ENCODE measurements around the gene KCNAB2.

Gene KCNAB2

DNA sequence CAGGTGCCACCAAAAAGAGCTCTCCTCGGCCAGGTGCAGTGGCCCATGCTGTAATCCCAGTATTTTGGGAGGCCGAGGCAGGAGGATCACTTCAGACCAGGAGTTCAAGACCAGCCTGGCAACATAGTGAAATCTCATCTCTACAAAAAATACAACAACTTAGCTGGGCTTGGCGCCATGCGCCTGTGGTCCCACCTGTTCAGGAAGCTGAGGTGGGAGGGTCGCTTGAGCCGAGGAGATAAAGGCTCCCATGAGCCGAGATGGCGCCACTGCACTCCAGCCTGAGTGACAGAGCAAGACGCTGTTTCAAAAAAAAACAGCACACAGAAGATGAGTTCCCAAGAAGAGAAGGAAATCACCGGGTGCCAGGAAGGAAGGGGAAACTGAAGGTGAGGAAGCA lies 67.4 kb downstream of the KCNAB2 start:
- DNase-seq = no peak

DNA sequence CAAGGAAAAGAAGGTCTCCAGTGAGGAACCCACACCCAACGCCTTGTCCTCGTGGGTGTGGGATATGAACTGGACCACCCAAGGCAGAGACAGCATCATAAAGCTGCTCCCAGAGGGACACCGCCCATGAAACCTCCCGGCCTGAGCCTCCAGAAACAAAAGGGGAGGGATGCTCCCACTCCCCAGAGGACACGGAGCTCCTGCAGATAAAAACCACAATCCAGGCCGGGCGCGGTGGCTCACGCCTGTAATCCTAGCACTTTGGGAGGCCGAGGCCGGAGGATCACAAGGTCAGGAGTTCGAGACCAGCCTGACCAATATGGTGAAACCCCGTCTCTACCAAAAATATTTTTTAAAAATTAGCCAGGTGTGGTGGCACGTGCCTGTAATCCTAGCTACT lies 68.1 kb downstream of the KCNAB2 start:
- no peak for DNase-seq

DNA sequence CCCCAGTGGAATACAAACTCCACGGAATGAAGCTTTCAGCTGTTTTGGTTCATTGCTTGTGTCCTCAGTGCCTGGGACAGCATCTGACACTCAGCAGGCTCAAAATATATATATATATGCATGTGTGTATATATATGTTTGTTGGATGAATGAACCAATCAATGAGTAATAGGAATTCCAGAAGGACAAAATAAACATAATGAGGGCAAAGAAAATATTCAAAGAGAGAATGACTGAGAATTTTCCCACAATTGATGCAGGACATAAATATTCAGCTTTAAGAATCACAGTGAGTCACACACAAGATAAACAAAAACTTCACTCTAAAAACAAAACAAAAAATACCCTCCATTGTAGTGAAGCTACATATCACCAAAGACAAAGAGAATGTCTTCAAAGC lies 70.4 kb downstream of the KCNAB2 start:
- DNase-seq = no peak

DNA sequence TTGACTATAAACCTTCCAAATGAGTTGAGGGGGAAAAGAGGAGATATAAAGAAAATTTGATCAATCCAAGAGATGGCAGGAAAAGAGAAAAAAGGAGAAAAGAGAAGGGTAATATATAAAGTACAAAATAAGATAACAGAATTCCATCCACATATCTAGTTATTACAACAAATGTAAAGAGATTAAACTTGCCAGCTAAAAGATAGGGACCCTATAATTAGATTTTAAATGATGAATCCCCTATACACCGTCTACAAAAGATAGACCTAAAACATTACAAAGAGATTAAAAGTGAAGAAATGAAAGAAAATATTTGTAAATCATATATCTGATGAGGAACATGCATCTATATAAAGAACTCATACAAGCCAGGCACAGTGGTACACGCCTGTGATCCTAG lies 71.4 kb downstream of the KCNAB2 start:
- no peak for DNase-seq

DNA sequence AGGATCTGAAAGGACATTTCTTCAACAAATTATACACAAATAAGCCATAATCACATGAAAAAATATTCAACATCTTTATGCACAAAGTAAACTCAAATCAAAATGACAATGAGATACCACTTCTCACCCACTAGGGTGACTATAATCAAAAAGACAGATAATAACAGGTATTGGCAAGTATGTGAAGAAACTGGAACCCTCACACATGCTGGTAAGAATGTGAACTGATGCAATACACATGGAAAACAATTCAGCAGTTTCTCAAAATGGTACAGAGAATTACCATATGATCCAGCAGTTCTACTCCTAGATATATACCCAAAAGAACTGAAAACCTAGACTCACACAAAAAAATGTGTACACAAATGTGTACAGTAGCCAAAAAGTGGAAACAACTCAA lies 71.9 kb downstream of the KCNAB2 start:
- DNase-seq = no peak

DNA sequence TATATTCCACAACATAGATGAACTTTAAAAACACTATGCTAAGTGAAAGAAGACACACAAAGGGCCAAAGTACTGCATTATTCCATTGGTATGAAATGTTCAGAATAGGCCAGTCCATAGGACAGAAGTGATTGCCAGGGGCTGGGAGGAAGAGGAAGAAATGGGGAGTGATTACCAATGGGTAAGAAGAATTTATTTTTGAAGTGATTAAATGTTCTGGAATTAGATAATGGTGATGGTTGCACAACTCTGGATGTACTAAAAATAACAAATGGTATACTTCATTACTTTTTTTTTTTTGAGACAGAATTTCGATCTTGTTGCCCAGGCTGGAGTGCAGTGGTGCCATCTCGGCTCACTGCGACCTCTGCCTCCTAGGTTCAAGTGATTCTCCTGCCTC lies 72.7 kb downstream of the KCNAB2 start:
- DNase-seq = no peak

DNA sequence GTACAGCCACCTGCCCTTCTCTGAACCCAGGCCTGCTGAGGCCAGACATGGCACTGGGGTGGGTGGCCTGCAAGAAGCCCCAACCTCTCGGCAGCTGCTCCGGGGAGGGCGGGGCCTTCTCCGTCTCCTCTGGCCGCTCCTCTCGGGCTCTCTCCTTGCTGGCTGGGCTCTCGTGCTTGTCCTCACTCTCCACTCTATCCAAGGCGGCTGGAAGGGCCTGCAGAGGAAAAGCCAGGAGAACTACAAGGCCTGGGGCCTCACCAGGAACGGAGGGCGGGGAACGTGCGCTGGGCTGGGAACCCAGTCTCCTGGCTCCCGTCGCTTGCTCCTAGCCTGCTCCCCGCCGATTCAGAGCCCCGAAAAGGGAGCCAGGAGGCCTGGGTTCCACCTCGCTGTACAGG lies 75.3 kb downstream of the KCNAB2 start:
- DNase-seq = no peak

DNA sequence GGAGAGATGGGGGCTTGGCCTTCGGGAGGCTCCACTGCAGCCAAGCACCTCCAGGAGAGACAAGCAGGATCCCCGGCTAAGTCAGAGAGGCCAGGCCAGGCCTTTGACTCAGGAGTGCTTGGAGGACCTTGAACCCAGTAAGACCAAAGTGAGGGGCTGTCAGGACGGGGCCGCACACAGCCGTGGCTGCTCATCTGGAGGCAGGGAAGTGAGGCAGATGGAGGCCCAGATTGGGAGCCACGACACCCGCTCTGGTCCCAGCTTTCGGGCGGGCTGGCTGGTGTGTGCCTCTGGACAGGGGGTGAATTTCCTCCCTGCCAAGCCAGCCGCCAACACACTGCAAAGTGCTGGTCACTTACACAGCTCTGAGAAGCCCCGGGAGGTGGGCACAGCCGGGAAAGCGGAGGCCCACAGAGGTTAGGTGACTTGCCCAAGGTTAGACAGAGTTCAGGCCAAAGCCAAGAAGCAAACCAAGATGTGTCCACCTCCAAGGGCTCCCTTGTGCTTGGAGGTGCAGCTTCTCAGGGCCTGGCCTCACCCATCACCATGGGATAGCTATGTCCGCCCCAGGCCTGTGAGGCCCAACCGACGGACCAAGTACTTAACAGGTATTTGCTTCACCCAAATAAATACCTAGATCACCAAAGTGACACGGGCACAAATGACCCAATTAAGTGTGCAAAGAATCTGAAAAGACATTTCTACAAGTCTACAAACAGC lies 76.1 kb downstream of the KCNAB2 start:
- no peak for DNase-seq

DNA sequence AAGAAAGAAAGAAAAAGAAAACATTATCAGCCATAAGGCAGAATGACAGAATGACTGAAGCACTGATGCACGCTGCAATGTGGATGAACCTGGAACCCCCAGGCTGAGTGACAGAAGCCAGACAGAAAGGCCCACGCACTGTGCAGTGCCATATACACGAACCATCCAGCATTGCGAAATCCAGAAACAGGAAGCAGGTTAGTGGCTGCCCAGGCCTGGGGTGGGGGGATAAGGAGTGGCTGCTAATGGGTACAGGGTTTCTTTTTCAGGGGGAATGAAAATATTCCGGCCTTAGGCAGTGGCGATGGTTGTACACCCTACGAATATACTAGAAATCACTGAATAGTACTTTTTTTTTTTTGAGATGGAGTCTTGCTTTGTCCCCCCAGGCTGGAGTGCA lies 77.4 kb downstream of the KCNAB2 start:
- DNase-seq = no peak

DNA sequence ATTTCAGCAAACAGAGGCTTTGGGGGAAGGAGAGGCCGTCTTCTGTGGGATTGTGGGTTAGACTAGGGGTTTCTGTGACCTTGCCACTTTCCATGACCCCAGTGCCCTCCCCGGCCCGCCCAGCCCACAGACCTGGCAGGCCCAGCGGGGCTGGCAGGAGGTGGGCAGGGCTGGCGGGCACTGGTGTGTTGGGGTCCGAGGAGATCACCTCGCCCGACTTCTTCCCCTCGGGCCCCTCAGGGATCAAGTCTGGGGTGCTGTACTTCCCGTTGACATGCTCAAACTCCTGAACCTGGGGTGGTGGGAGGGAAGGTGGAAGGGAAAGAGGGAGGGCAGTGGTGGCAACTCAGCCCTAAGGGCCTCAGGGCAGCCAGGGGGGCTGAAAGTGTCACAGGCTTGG lies 78.1 kb downstream of the KCNAB2 start:
- no peak for DNase-seq

DNA sequence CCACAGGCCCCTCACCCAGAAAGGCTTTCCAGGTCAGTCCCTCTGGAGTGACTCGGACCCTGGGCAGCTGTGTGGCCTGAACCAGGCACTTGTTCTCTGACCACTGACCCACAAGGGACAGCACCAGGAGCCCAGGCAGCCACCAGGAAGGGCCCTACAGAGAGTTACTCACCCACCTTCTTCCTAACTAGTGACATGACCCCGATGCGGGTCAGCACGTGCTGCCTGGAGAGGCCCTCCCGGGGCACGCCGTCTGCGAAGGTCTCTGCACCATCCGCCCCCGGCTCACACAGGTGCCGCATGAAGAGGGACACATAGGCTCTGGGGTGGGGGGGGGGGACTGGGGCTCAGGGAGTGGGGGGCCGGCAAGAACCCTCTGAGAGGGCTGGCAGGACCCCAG lies 78.7 kb downstream of the KCNAB2 start:
- DNase-seq = no peak

DNA sequence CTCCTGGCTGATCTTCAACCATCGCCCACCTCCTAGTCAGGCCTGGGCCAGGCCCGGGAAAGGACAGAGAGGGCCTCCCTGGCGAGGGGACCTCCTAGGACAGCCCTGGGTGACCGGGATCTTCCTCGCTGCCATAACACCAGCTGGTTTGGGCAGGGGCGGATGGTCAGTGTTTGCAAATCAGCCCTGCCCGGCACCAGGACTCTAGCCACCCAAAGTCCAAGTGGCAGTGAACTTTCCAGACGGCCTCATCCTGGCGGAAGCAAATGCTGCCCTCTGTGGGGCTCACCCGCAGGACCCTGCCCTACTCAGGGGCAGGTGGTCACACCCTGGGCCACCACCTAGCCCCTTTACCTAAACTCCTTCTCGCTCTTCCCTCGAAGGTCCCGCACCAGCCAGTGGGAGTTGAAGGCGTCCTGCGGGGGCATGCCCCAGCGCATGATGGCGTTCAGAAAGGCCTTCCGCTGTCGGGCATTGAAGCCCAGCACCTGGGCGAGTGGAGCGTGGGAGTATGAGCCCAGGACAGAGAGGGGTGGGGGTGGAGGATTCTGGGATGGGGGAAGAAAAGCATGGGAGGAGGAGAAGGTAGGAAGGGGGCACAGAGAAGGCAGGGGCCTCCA lies 79.2 kb downstream of the KCNAB2 start:
- DNase-seq = no peak

DNA sequence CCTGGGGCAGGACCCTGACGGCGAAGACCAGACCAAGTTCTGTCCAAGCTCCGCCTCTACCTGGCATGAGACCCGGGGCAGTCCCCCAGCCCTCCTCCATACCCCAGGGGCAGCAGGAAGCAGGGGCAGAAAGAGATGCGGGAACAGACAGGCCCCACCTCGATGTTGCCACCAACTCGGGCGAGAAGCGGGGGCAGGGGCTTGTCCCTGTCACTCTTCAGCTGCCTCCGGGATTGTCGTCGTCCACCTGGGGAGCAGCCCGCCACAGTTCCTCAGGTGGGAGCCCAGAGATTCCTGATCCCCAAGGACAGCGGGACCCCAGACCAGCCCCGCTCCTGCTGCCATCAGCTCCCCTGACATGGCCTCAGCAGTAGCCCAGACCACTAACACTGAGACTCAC lies 79.7 kb downstream of the KCNAB2 start:
- DNase-seq = no peak

DNA sequence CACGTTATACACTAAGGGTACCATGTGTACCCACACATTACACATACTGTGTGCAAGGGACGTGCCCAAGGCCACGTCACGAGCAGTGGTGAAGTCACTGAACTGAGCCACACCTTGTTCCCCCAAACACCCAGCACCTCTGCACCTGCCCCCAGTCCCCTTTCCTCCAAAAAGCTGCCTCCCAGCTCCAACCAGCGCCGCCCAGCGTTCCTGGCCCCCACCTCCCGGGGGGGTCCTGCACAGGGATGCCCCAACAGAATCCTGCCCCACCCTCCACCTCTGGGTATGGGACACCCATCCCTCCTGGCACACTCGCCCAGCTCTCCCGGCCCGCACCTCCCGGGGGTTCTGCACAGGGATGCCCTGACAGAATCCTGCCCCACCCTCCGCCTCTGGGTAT lies 80.3 kb downstream of the KCNAB2 start:
- no peak for DNase-seq

DNA sequence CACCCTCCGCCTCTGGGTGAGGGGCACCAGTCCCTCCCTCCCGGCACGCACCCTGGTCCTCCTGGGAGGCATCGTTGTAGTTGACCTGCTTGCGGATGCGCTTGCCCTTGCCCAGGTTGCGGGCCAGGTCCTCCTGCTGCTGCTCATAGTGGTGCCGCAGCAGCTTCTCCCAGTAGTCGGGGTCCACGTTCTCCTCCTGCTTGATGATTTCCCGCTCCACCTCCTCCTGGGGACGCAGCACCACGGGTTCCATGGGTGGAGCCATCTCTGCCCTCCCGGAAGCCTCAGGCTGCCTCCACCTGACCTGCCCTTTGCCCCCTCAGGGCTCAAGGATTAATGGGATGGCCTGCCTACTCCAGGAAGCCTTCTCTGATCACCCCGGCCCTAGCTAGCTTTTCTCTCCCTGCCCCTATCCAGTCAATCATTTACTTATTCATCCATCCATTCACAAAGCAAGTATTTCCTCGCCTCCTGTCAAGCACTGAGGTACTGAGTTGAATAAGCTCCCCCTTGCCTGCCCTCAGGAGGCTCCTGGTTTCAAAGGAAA lies 80.9 kb downstream of the KCNAB2 start:
- no peak for DNase-seq

DNA sequence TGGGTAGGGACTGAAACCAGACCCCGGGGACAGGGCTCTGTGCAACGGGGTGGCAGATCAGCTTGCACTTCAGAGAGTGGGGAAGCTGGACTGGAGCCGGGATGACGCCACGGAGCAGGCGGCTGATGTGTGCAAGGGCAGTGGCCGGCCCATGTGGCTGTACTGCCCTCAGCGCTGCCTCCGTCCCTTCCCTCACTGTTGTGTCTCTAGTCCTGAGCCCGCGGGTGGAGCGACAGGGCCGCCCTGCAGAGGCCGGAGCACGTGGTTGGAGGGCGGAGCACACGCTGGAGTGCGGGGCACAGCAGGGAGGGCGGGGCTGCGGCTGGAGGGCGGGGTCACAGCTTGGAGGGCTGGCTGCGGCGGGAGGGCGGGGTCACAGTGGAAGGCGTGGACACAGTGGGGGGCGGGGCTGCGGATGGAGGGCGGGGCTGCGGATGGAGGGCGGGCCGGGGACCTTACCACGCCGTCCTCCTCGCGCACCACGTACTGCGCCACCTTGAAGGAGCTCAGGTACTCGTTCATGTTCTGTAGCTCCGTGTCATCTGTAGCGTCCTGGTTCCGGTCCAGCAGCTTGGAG lies 82.0 kb downstream of the KCNAB2 start:
- no peak for DNase-seq

DNA sequence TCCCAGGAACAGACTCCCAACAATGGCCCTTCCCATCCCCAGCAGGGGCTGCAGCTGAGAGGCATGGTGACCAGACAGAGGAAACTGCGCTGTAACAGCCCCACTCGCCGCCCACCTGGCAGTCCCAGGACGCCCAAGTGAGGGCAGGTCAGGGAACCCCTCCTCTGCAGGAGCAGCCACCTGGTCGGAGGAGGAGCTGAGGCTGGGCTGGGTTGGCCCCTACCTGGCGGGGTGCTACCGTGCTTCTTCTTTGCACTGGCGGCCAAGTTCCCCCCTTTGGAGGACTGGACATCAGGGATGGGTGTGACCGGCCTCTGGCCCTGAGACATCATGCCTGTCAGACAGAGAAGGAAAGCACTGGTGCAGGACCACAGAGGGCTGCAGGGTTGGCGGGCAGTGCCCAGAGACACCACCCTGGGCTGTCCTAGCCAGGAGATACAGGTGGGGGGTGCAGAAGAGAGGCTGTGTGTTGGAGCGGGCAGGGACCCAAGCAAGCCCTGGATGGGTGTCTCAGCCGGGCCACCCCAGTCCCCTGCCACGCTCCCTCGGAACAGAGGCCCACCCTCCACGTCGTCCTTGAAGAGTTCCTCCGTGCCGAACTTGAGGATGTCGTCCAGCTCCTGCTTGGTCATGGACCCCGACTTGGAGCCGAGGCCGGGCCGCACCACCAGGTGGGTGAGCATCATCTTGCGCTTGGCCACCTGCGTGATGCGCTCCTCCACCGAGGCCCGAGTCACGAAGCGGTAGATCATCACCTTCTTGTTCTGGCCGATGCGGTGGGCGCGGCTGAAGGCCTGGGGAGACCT lies 82.8 kb downstream of the KCNAB2 start:
- DNase-seq = no peak

DNA sequence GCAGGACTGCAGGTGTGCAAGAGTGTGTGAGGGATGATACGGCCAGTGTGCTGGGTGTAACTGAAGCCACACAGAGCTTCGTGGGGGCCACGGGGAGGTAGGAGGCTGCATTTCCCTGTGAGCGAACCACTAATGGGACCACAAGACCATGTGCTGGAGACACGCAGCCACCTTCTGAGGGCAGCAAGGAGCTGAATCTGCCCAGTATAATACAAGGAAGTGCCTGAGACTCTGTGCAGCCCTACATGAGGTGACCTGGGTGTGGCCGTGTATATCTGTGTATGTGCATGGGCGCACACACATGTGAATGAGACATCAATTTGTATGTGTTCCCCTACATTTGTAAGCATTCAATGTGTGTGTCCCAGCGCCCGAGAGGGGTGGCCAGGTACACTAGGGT lies 83.6 kb downstream of the KCNAB2 start:
- DNase-seq = no peak

DNA sequence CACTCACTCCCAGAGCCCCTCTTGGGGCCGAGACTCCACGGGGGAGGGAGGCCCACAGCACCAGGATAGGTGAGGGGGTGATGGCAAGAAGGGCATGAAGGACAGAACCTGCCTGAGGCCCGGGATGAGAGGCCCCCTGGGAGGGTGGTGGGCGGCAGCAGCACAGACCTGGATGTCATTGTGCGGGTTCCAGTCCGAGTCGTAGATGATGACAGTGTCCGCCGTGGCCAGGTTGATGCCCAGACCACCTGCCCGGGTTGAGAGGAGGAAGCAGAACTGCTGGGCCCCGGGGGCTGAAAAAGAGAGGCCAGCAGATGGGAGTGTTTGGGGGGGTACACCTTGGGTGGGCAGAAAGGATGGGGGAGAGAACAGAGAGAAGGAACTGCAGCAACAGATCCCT lies 84.3 kb downstream of the KCNAB2 start:
- DNase-seq = no peak

DNA sequence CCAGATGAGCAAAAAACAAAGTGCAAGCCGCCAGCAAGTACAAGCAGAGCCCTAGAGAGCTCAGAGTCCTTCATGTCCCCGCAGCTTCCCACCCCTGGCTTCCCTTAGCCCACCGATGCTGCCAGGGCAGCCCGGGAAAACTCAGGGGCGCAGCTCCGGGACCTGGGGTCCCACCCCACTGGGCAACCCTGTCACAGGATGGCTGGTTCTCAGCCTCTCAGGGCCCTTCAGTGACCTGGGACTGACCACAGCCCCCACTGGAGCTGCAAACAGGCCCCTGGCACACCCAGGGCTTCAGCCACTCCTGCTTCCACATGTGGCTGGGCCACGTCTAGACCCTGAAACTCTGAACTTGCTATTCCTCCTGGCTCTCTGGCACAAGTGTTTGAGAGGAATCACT lies 84.9 kb downstream of the KCNAB2 start:
- no peak for DNase-seq

DNA sequence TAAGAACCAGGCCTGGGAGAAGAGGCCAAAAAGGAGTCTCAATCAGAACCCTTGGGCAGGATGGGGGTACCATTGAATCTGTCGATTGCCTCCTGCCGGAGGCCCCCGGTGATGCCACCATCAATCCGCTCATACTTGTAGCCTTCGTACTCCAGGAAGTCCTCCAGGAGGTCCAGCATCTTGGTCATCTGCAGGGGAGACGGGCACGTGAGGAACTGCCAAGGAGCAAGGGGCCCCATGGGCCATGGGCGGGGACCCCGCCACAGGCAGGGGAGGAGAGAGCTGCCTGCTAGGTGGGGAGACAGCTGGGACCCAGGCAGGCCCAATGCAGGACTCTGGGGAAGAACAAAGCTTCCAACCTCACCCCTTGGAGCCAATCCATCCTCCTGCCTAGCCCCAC lies 85.9 kb downstream of the KCNAB2 start:
- no peak for DNase-seq

DNA sequence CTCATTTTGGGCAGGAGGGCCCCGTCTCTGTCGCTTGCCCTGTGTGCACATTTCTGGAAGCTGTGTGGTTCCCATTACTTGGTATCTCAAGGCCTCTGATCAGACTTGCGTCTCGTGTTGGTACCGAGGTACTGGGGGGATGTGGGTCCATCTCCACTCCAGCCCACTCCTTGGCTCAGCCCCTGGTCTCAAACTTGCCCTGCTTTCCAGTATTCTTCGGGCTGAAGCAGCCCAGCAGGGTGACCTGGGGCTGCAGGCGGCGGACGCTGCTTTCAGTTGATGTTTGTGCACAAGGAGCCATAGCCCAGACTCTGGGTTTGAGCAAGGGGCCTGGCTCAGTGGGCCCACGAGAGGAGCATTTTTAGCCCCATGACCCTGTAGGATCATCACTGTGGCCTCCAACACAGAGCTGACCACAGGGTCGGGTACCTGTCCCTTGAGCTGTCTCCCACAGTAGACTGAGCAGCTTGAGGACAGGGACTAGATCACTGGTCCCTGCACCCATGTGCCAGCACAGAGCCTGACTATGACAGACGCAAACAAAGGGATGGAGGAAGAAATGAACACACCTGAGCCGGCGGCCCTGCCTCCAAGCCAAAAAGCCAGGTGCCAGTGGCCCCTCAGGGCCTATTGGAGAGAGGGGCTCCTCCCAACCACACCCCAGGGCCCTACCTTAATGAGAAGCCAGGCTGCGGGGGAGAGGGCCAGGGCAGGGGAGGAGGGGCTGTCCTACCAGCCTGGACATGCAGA lies 87.6 kb downstream of the KCNAB2 start:
- no peak for DNase-seq

DNA sequence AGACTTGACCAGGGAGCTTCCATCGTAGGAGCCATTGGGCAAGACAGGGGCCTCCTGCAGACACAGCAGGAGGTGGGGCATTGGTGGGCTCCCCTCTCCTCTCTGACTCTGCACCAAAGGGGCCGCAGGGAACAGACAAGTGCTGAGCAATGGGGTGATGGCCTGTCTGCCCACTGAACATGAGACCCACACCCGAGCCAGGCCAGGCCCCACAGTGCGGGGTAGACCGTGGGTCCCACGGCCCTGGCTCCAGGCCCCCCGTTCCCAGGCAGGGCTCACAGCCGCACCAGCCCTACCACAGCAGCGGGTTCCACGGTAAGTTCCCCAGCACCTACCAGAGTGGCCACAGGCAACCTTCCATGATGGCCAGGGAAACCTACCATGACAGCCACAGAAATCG lies 88.5 kb downstream of the KCNAB2 start:
- no peak for DNase-seq
